GM21529 (cell line): ENCODE results near the gene GABRG3.
"Not testable (repeated sequence)": the region's sequence is repeated elsewhere in the genome, so short reads cannot be mapped to it uniquely, and the experiment has no call there.

ENCODE experiments used
- ATAC-seq: cut with Tn5 transposase; IDR thresholded peaks from one replicate; pipeline ENCODE4 v1.9.1; 2021; ENCODE audit not compliant: unreplicated experiment

Gene GABRG3

GRCh38 chr15:26985050-26985449, 14.1 kb downstream of the GABRG3 start:
- no peak for ATAC-seq

- ATAC-seq: no peak
Measured at GRCh38 chr15:26996250-26996649, 25.3 kb downstream of the GABRG3 start.

GRCh38 chr15:27003003-27003402, 32.0 kb downstream of the GABRG3 start:
- ATAC-seq: not testable (repeated sequence)

GRCh38 chr15:27004226-27004625, 33.2 kb downstream of the GABRG3 start:
- not testable (repeated sequence) for ATAC-seq

GRCh38 chr15:27017168-27017809, 46.3 kb downstream of the GABRG3 start:
- no peak for ATAC-seq

GRCh38 chr15:27019687-27020086, 48.7 kb downstream of the GABRG3 start:
- ATAC-seq: no peak

GRCh38 chr15:27025481-27025966, 54.5 kb downstream of the GABRG3 start:
- no peak for ATAC-seq

- no peak for ATAC-seq
Measured at GRCh38 chr15:27027229-27027628, 56.2 kb downstream of the GABRG3 start.

GRCh38 chr15:27028858-27029477, 58.0 kb downstream of the GABRG3 start:
- no peak for ATAC-seq

GRCh38 chr15:27036210-27036609, 65.2 kb downstream of the GABRG3 start:
- ATAC-seq: no peak

- ATAC-seq: no peak
Measured at GRCh38 chr15:27037501-27037900, 66.5 kb downstream of the GABRG3 start.

- no peak for ATAC-seq
Measured at GRCh38 chr15:27039152-27039551, 68.2 kb downstream of the GABRG3 start.

- ATAC-seq: no peak
Measured at GRCh38 chr15:27042230-27042629, 71.2 kb downstream of the GABRG3 start.

- ATAC-seq: no peak
Measured at GRCh38 chr15:27042646-27043045, 71.7 kb downstream of the GABRG3 start.

GRCh38 chr15:27043770-27044169, 72.8 kb downstream of the GABRG3 start:
- no peak for ATAC-seq

GRCh38 chr15:27045796-27046195, 74.8 kb downstream of the GABRG3 start:
- ATAC-seq: no peak

GRCh38 chr15:27046880-27047279, 75.9 kb downstream of the GABRG3 start:
- ATAC-seq: no peak

- no peak for ATAC-seq
Measured at GRCh38 chr15:27050163-27050562, 79.2 kb downstream of the GABRG3 start.

GRCh38 chr15:27054426-27054825, 83.4 kb downstream of the GABRG3 start:
- ATAC-seq: no peak

- ATAC-seq: no peak
Measured at GRCh38 chr15:27057904-27058645, 87.1 kb downstream of the GABRG3 start.

GRCh38 chr15:27058939-27059338, 88.0 kb downstream of the GABRG3 start:
- no peak for ATAC-seq

GRCh38 chr15:27059610-27060202, 88.7 kb downstream of the GABRG3 start:
- ATAC-seq: no peak
